Fibroblast of skin of abdomen (primary cell): Measurements from ENCODE around the gene ITPR3.
A peak's percentile ranks its signal among the peaks of the same experiment; 100 is the strongest.

Source experiments
- DNase-seq: peaks from one replicate; pipeline ENCODE4 v3.0.0-alpha.2; 2013

The ITPR3 gene

GRCh38 chr6:33704215-33705066, 83.3 kb downstream of the ITPR3 start:
- DNase-seq, result no peak

GRCh38 chr6:33705268-33705885, 84.3 kb downstream of the ITPR3 start:
- peak; percentile 88 for DNase-seq

GRCh38 chr6:33705955-33706725, 85.0 kb downstream of the ITPR3 start:
- DNase-seq, result no peak

- DNase-seq, result peak; percentile 12
These were observed 86.6 kb downstream of the ITPR3 start for GRCh38 chr6:33707771-33708170.

- DNase-seq, result no peak
These were observed 87.5 kb downstream of the ITPR3 start for GRCh38 chr6:33708516-33709204.

GRCh38 chr6:33709605-33710295, 88.6 kb downstream of the ITPR3 start:
- no peak for DNase-seq

GRCh38 chr6:33710296-33711121, 89.4 kb downstream of the ITPR3 start:
- DNase-seq, result no peak

- peak; percentile 96 for DNase-seq
These were observed 90.3 kb downstream of the ITPR3 start, which contains the start of gene UQCC2 for GRCh38 chr6:33711140-33712129. UQCC2 (minus strand) TSS chr6:33711700; CDS start chr6:33711686, 14 bp downstream.

- DNase-seq, result no peak
These were observed 91.8 kb downstream of the ITPR3 start for GRCh38 chr6:33712914-33713313.

GRCh38 chr6:33713786-33714185, 92.7 kb downstream of the ITPR3 start:
- no peak for DNase-seq

GRCh38 chr6:33714385-33715040, 93.4 kb downstream of the ITPR3 start:
- no peak for DNase-seq

- no peak for DNase-seq
These were observed 95.3 kb downstream of the ITPR3 start for GRCh38 chr6:33716379-33716778.

GRCh38 chr6:33716890-33717632, 95.9 kb downstream of the ITPR3 start:
- DNase-seq, result no peak

- peak; percentile 24 for DNase-seq
These were observed 96.9 kb downstream of the ITPR3 start for GRCh38 chr6:33717934-33718455.

GRCh38 chr6:33718713-33719112, 97.6 kb downstream of the ITPR3 start:
- no peak for DNase-seq

- DNase-seq, result no peak
These were observed 98.3 kb downstream of the ITPR3 start for GRCh38 chr6:33719326-33719987.

GRCh38 chr6:33720998-33721397, 99.9 kb downstream of the ITPR3 start:
- DNase-seq, result no peak

GRCh38 chr6:33721508-33721907, 100.4 kb downstream of the ITPR3 start:
- DNase-seq, result no peak
